Measurements from ENCODE around the gene MAP7. TPM values are rescaled to one million over a fixed set of nuclear protein-coding genes. Genes with fewer than 3 reads are reported as not detected.
"Not testable (repeated sequence)": the region's sequence is repeated elsewhere in the genome, so short reads cannot be mapped to it uniquely, and the experiment has no call there.

The MAP7 gene
- total RNA-seq, 2 experiments from 2014 or later = 2.1 to 2.3 TPM

DNA sequence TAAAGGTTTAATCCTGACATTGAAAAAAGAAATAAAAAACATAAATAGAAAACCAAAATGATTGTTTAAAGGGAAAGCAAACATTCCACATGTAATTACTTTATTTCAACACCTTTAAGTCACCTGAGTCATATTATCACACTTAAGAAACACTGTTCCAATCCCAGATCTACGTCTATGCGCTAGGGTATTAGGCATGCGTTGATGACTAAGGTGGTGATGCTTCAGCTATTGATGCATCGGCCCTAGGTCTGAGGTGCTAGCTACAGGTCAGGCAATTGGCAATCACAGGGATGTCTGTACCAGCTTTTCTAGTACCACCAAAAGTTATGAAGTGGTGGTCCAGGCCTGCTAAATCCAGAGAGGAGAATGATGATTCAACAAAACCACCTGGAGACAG, 162.9 kb downstream of the MAP7 start:
- ChIA-PET CTCF (interaction anchor here (1.0 to 1.6 kb wide), 2 partner anchors 9 to 298 kb away, joined by 3 to 4 read pairs; no protein-coding TSS in a partner anchor), POLR2A (no interaction called here)
- Mint-ChIP-seq H3K27ac (no peak overlapping the region), H3K36me3 (ENCODE audit: low read depth) (no peaks in the 10 kb centered on the region), H3K4me1 (no peaks in the 10 kb centered on the region), H3K27me3 (no peaks in the 10 kb centered on the region), H3K4me3 (no peak overlapping the region), H3K9me3 (no peaks in the 10 kb centered on the region)
- no peak for DNase-seq

GRCh38 chr6:136383268-136383937, 166.8 kb downstream of the MAP7 start:
- ChIA-PET CTCF (no interaction called here), POLR2A (interaction anchor here (0.6 kb wide), 1 partner anchor 171 kb away, joined by 3 read pairs; no protein-coding TSS in a partner anchor)
- Mint-ChIP-seq H3K36me3 (ENCODE audit: low read depth) (no peaks in the 10 kb centered on the region), H3K4me3 (no peak overlapping the region), H3K27me3 (no peaks in the 10 kb centered on the region), H3K27ac (no peak overlapping the region), H3K9me3 (no peaks in the 10 kb centered on the region), H3K4me1 (no peaks in the 10 kb centered on the region)
- DNase-seq = no peak

DNA sequence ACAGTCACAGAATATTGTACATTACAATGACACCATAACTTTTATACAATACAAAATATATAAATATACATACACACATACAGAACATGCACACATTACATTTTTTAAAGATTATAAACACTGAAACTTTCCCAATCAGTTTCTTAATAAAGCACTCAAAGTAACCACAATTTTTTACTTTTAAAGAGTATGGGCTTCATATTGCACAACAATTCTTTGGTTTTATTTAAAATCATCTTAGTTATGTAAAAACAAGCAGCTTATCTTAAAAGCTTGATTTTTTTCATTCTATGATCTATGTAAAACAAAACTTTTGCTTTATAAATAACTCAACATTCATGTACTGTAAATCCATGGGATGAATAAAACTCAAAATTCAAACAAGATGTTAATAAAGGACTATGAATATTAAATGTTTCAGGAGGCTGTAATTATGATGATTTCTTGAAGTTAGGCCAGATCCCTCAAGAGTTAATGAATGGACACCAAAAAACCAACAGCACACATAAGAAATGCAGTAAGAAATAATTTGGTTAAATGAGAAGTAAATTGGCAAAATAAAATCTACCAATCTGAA, 167.5 kb downstream of the MAP7 start:
- Mint-ChIP-seq H3K27me3 (peaks cover 2% of the 10 kb centered on the region), H3K4me3 (no peak overlapping the region)

DNA sequence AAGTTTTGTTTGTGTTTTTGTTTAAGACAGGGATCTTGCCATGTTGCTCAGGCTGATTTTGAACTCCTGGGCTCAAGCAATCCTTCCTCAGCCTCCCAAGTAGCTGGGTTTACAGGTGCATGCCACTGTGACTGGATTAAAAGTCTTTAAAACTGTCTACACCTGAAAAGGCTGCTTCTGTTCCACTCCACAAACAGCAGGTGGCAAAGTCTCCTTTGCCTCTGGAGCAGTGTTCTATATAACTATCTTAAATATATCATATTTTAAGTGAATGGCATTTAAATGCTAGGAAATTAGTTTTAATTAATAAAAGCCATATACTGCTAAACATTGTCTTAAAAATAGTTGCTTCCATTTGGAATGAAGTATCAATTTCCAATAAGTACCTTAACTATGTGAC, 171.3 kb downstream of the MAP7 start:
- Mint-ChIP-seq H3K27me3 (peaks cover 6% of the 10 kb centered on the region), H3K27ac (no peak overlapping the region), H3K9me3 (no peaks in the 10 kb centered on the region), H3K36me3 (ENCODE audit: low read depth) (no peaks in the 10 kb centered on the region), H3K4me1 (no peaks in the 10 kb centered on the region), H3K4me3 (no peak overlapping the region)
- POLR2A ChIA-PET = no interaction called here
- DNase-seq = no peak
- CTCF ChIA-PET = no interaction called here

More for the DNA sequence above, 167.5 kb downstream of the MAP7 start:
- H3K27ac Mint-ChIP-seq = no peak overlapping the region
- ChIA-PET POLR2A (interaction anchor here (0.7 kb wide), 1 partner anchor 162 kb away, joined by 3 read pairs; no protein-coding TSS in a partner anchor), CTCF (no interaction called here)
- no peaks in the 10 kb centered on the region for H3K36me3 Mint-ChIP-seq (ENCODE audit: low read depth)
- H3K9me3 Mint-ChIP-seq = no peaks in the 10 kb centered on the region
- no peaks in the 10 kb centered on the region for H3K4me1 Mint-ChIP-seq
- no peak for DNase-seq

DNA sequence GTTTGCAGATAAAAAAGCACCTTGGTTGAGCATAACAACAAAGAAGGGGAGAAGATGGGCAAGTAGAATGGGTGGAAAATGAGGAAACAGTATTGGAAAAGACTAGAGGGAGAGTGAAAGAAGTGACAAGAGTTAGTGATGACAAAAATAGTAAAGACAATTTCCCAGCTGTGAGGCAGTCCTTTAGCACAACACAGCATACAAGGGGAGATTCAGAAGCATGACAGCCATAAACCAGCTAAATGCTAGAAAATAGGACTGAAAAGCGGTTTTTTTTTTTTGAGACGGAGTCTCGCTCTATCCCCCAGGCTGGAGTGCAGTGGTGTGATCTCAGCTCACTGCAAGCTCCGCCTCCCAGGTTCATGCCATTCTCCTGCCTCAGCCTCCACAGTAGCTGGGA, 174.4 kb downstream of the MAP7 start:
- H3K4me1 Mint-ChIP-seq; H3K36me3 Mint-ChIP-seq (ENCODE audit: low read depth); CTCF ChIA-PET; DNase-seq; H3K9me3 Mint-ChIP-seq; H3K4me3 Mint-ChIP-seq; POLR2A ChIA-PET; H3K27ac Mint-ChIP-seq: not testable (repeated sequence)
- peaks cover 16% of the 10 kb centered on the region for H3K27me3 Mint-ChIP-seq

DNA sequence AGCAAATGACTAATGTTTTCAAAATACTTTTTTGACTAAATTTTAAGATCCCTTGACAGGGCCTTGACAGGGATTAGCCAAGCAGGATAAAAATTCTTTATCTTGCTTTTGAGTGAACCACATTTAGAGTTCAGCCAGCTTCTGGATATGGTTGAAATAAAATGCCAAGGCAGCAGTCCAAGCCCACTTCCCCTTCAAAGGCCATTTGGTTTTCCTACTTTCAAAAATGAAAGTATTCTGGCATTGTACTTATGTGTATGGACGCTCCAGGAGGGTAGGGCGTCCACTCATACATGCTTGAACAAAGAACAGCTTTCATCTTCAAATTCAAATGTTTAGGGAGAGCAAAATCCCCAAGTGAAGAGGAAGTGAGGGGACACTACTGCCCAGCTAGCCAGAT, 178.3 kb downstream of the MAP7 start:
- no peak overlapping the region for H3K4me3 Mint-ChIP-seq
- H3K4me1 Mint-ChIP-seq = no peaks in the 10 kb centered on the region
- H3K27me3 Mint-ChIP-seq = peaks cover 22% of the 10 kb centered on the region
- no peak for DNase-seq
- H3K36me3 Mint-ChIP-seq (ENCODE audit: low read depth) = no peaks in the 10 kb centered on the region
- ChIA-PET CTCF (no interaction called here), POLR2A (no interaction called here)
- H3K9me3 Mint-ChIP-seq = no peaks in the 10 kb centered on the region
- H3K27ac Mint-ChIP-seq = no peak overlapping the region

DNA sequence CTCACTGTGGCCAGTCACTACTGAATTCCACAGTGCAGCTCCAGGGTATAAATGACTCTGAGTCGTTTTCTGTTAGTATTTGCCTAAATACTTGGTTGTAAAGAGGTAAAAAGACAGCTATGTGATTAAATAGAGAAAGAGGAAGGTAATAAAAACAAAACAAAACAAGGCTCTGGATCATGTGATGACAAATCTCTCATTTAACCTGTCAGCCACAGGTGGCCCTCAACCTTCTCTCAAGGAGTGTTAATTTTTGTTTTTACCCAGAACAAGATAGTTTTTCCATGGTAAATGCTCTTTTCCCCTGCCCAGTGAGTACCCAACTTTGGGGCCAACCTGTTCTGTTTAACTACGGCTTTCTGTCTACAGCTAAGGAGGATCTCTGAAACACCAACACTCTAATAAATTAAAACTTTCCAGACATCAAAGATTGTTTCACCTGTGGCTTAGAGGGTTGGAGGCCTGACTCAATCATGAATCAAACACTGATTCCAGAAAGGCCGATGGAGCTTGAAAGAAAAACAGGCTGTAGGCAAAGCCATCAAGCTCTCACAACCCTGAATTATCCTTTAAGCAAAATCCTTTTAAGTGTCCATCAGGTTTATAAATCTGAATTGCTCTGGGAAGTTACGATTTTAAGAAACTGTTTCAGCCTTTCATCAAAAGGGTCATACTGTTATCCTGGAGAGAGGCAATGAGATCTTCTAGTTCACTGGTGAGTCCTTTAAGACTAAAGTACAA, 179.1 kb downstream of the MAP7 start:
- Mint-ChIP-seq H3K27ac (no peak overlapping the region), H3K9me3 (no peaks in the 10 kb centered on the region), H3K27me3 (peaks cover 18% of the 10 kb centered on the region), H3K4me3 (no peak overlapping the region), H3K4me1 (peaks cover 3% of the 10 kb centered on the region), H3K36me3 (ENCODE audit: low read depth) (no peaks in the 10 kb centered on the region)
- CTCF ChIA-PET = interaction anchor here (0.6 kb wide), 1 partner anchor 352 kb away, joined by 3 read pairs; no protein-coding TSS in a partner anchor
- POLR2A ChIA-PET = no interaction called here
- DNase-seq = no peak

GRCh38 chr6:136365776-136366354, 184.4 kb downstream of the MAP7 start:
- ChIA-PET CTCF (interaction anchor here (0.7 kb wide), 1 partner anchor 208 kb away, joined by 3 read pairs; no protein-coding TSS in a partner anchor), POLR2A (no interaction called here)
- Mint-ChIP-seq H3K4me3 (peak overlapping the region; percentile 47), H3K27ac (peak overlapping the region; percentile 78), H3K36me3 (ENCODE audit: low read depth) (no peaks in the 10 kb centered on the region), H3K27me3 (peaks cover 10% of the 10 kb centered on the region), H3K9me3 (peaks cover 4% of the 10 kb centered on the region), H3K4me1 (peaks cover 14% of the 10 kb centered on the region)
- peak; percentile 55 for DNase-seq

- ChIA-PET POLR2A (no interaction called here), CTCF (interaction anchor here (1.2 to 1.4 kb wide), 2 partner anchors 11 to 32 kb away, joined by 3 to 4 read pairs; no protein-coding TSS in a partner anchor)
- DNase-seq = no peak
- Mint-ChIP-seq H3K4me1 (peaks cover 14% of the 10 kb centered on the region), H3K36me3 (ENCODE audit: low read depth) (no peaks in the 10 kb centered on the region), H3K9me3 (peaks cover 4% of the 10 kb centered on the region), H3K27ac (no peak overlapping the region), H3K4me3 (no peak overlapping the region), H3K27me3 (peaks cover 2% of the 10 kb centered on the region)
These were observed 187.5 kb downstream of the MAP7 start for GRCh38 chr6:136362421-136363356.

GRCh38 chr6:136361787-136362186, 188.4 kb downstream of the MAP7 start:
- Mint-ChIP-seq H3K36me3 (ENCODE audit: low read depth) (no peaks in the 10 kb centered on the region), H3K27ac (no peak overlapping the region), H3K27me3 (peaks cover 2% of the 10 kb centered on the region), H3K4me1 (peaks cover 14% of the 10 kb centered on the region), H3K4me3 (no peak overlapping the region), H3K9me3 (peaks cover 4% of the 10 kb centered on the region)
- ChIA-PET CTCF (no interaction called here), POLR2A (no interaction called here)
- no peak for DNase-seq

DNA sequence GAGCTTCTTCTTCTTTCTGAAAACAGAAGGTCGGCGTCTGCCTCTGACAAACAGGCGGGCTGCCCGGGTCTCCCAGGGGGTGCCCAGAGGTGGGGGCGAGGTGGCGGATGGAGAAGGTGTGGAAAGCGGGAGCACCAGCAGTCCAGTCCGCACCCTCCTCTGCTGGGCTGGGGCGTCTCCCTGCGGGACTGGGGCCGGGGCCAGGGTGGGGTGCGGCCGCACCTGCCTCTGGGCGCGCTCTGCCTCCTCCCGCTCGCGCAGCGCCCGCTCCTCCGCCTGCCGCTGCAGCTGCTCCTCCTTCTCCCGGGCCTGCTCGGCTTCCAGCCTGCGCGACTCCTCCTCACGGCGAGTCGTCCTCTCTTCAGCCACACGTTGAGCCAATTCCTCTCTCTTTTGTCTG, 189.4 kb downstream of the MAP7 start:
- Mint-ChIP-seq H3K4me3 (no peak overlapping the region), H3K27ac (no peak overlapping the region), H3K9me3 (peaks cover 1% of the 10 kb centered on the region), H3K4me1 (peaks cover 7% of the 10 kb centered on the region), H3K36me3 (ENCODE audit: low read depth) (no peaks in the 10 kb centered on the region), H3K27me3 (peaks cover 2% of the 10 kb centered on the region)
- POLR2A ChIA-PET = no interaction called here
- CTCF ChIA-PET = no interaction called here
- DNase-seq = no peak

- ChIA-PET CTCF (no interaction called here), POLR2A (no interaction called here)
- DNase-seq = no peak
- H3K27ac Mint-ChIP-seq = no peak overlapping the region
- no peak overlapping the region for H3K4me3 Mint-ChIP-seq
- no peaks in the 10 kb centered on the region for H3K36me3 Mint-ChIP-seq (ENCODE audit: low read depth)
- H3K27me3 Mint-ChIP-seq = no peaks in the 10 kb centered on the region
- no peaks in the 10 kb centered on the region for H3K9me3 Mint-ChIP-seq
- H3K4me1 Mint-ChIP-seq = no peaks in the 10 kb centered on the region
These were observed 190.4 kb downstream of the MAP7 start for GRCh38 chr6:136359851-136360250.

Measured in activated CD4-positive, alpha-beta T cell treated with anti-CD3 and anti-CD28 coated beads, Interleukin-2, amount 10 ng/mL, durations not matched to agents 7 days and 5 days (primary cell).